Measurements from ENCODE around the gene MYBPC3. TPM values are rescaled to one million over a fixed set of nuclear protein-coding genes. Genes with fewer than 3 reads are reported as not detected.
A peak's percentile ranks its signal among the peaks of the same experiment; 100 is the strongest.

The MYBPC3 gene
- polyA plus RNA-seq, 1 experiment = not detected

DNA sequence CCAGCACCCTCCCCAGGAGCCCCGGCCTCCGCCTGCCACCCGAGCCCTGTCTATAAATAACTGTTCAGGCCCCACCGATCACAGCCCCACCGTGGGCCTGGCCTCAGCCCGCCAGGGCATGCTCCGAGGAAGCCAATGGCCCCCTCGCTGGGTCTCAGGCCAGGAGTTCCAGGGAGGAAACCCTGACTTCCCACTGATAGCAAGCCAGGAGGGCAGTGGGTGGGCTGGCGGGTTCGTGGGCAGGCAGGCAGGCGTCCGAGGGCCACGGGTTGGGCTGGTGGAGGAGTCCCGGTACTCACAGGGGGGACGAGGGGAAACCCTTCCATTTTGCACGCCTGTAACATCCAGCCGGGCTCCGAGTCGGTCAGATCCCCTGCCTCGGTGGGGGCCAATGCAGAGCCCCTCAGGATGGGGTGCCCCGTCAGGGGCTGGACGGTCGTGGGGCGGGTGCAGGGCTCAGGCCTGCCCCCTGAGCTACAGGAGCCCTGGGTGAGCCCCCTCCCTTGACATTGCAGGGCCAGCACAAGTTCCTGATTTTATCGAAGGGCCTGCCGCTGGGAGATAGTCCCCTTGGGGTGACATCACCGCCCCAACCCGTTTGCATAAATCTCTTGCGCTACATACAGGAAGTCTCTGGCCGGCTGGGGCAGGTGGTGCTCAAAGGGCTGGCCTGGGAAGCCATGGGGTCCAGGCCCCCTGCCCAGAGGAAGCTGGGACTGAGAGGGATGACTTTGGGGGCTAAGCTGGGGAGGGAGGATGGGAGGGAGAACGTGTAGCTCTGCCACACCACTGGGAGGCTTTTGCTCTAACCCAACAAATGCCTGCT is 25.7 kb upstream of the MYBPC3 start, which contains the start of gene SPI1:
TSS of gene SPI1 (minus strand) at position 538 of the 826 bp plus-strand sequence. CDS start at position 344, 194 bp downstream.
- ChIA-PET POLR2A (no interaction called here), CTCF (no interaction called here)
- Histone ChIP-seq H3K27me3 (ENCODE audit: control insufficient read depth, insufficient read depth, low read length) (no peaks in the 10 kb centered on the region; the same call in 1 of the 2 replicates), H3K4me3 (ENCODE audit: low read depth, low read length) (no peak within 1 kb of the TSS), H3K36me3 (ENCODE audit: control insufficient read depth, insufficient read depth, low read length) (no peaks in the 10 kb centered on the region)
- TF ChIP-seq, protein P1, sequence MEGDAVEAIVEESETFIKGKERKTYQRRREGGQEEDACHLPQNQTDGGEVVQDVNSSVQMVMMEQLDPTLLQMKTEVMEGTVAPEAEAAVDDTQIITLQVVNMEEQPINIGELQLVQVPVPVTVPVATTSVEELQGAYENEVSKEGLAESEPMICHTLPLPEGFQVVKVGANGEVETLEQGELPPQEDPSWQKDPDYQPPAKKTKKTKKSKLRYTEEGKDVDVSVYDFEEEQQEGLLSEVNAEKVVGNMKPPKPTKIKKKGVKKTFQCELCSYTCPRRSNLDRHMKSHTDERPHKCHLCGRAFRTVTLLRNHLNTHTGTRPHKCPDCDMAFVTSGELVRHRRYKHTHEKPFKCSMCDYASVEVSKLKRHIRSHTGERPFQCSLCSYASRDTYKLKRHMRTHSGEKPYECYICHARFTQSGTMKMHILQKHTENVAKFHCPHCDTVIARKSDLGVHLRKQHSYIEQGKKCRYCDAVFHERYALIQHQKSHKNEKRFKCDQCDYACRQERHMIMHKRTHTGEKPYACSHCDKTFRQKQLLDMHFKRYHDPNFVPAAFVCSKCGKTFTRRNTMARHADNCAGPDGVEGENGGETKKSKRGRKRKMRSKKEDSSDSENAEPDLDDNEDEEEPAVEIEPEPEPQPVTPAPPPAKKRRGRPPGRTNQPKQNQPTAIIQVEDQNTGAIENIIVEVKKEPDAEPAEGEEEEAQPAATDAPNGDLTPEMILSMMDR (IDR thresholded peaks at IDR 0.05; ENCODE audit: insufficient read depth, low read depth, low read length) = no peak
- no peak for DNase-seq (ENCODE audit: low read depth)

DNA sequence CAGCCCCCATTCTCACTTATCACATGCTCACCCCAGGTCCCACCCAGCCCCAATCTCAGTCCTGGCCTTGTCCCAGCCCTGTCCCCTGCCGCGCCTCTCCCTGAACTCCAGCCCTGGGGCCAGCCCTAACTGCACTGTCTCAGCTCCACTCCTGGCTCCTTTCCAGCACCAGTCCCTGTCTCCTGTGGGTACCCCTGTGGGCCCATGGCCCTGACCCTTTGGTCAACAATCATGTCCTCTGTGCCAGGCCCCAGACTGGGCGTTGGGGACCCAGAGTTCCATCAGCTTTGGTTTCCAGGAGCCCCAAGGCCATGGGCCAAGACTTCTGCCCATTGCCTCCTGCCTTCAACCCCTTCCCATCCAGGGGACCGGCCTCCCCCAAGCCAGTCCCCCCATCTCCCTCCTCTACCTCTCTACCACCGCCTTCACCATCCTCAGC is 25.1 kb upstream of the MYBPC3 start:
- TF ChIP-seq, protein P1 (IDR thresholded peaks at IDR 0.05; ENCODE audit: insufficient read depth, low read depth, low read length) = no peak
- ChIA-PET POLR2A (no interaction called here), CTCF (no interaction called here)
- H3K36me3 ChIP-seq (ENCODE audit: control insufficient read depth, insufficient read depth, low read length) = no peaks in the 10 kb centered on the region
- H3K27me3 ChIP-seq (ENCODE audit: control insufficient read depth, insufficient read depth, low read length) = no peaks in the 10 kb centered on the region
- H3K4me3 ChIP-seq (ENCODE audit: low read depth, low read length) = no peak overlapping the region
- no peak for DNase-seq (ENCODE audit: low read depth)

DNA sequence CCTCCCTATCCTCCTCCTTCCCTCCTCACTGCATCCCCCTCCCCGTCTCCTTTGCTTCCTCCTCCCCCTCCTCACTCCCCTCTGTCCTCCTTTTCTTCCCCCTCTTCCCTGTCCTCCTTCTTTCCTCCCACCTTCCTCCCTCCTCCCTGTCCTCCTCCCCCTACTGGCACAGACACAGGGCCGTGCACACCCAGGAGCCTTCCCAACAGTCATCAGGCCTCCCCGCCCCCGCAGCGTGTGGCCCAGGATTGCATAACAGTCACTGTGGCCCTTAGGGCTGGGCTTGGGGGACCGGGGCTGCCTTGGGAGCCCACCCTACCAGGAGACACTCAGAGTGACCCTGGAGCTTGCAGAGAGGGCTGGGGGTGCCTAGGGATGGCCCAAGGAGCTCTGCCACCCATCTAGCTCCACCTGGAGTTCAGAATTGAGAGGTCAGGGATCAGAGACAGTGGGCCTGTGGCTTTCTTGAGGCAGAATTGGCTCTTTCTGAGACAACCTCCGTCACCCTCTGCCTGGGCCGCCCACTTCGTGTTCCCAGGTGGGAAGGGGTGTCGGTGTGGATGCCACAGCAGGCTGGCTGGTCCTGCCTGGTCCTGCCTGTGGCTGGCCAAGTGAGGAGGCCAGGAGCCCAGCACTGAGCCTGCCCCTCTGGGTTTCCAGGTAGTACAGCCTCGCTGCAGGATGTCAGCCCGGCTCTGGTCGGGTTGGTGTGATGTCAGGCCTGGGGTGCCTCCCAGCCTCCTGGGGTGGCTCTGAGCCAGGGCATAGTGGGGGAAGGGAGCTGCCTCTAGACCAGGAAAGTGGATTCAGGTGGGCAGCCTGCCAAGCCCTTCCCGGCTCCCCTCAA is 24.2 kb upstream of the MYBPC3 start:
- no peaks in the 10 kb centered on the region for H3K27me3 ChIP-seq (ENCODE audit: control insufficient read depth, insufficient read depth, low read length)
- TF ChIP-seq, protein P1 (IDR thresholded peaks at IDR 0.05; ENCODE audit: insufficient read depth, low read depth, low read length) = 0 out of 2 replicates have a peak, but pooled peaks have one; percentile 3
- CTCF ChIA-PET = interaction anchor here (0.6 kb wide), 1 partner anchor 23 kb away, joined by 3 read pairs; no protein-coding TSS in a partner anchor
- H3K4me3 ChIP-seq (ENCODE audit: low read depth, low read length) = no peak overlapping the region
- POLR2A ChIA-PET = no interaction called here
- H3K36me3 ChIP-seq (ENCODE audit: control insufficient read depth, insufficient read depth, low read length) = no peaks in the 10 kb centered on the region
- DNase-seq (ENCODE audit: low read depth) = no peak

DNA sequence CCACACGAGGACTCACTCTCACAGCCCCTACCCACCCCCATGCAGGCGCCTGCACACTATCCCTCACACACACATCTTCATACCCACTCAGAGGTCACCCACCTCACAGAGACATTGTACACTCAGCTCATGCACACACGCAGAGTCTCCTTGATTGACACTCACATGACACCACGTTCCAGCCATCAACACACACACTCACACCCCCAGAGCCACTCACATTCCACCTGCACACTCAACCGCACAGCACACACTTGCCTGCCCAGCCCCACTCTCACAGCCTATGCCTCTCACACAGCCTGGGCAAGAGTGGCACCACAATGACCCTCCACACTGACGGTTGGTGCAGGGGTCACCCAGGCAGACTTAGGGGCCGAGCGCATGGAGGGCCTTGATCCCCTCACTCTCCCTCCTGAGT is 23.6 kb upstream of the MYBPC3 start:
- ChIA-PET POLR2A (no interaction called here), CTCF (no interaction called here)
- Histone ChIP-seq H3K36me3 (ENCODE audit: control insufficient read depth, insufficient read depth, low read length) (no peaks in the 10 kb centered on the region), H3K4me3 (ENCODE audit: low read depth, low read length) (no peak overlapping the region), H3K27me3 (ENCODE audit: control insufficient read depth, insufficient read depth, low read length) (no peaks in the 10 kb centered on the region)
- TF ChIP-seq, protein P1 (IDR thresholded peaks at IDR 0.05; ENCODE audit: insufficient read depth, low read depth, low read length) = no peak
- DNase-seq (ENCODE audit: low read depth) = no peak

All from BJ (cell line).